DND-41 (cell line): ENCODE data around the gene REPS2.
"Not testable (repeated sequence)": the region's sequence is repeated elsewhere in the genome, so short reads cannot be mapped to it uniquely, and the experiment has no call there.

ENCODE experiments used
- CTCF ChIP-seq: IDR thresholded peaks from 2 replicates; pipeline ENCODE4 v1.5.1; 2012; ENCODE audit warnings: borderline replicate concordance, low read length, moderate library complexity, mild to moderate bottlenecking; ENCODE audit not compliant: poor library complexity, severe bottlenecking; ENCODE audit errors: extremely low read depth
- EZH2 ChIP-seq: IDR thresholded peaks from 3 replicates; pipeline ENCODE4 v1.6.1; 2012; ENCODE audit warnings: borderline replicate concordance, low read depth, mild to moderate bottlenecking, moderate library complexity, low read length, inconsistent platforms; ENCODE audit not compliant: severe bottlenecking

- TF ChIP-seq CTCF, EZH2: not testable (repeated sequence)
Observed at GRCh38 chrX:16962661-16963060, 16.2 kb downstream of the REPS2 start.
